Transverse colon (tissue), 3 donors: ENCODE data around the gene RNF4.
A peak's percentile ranks its signal among the peaks of the same experiment; 100 is the strongest.

Experiments
- CTCF ChIP-seq, 5 experiments: fragments of 200-600 bp in 3 of 5; fragments of 450-650 bp in 2 of 5; sonication (generic) in 3 of 5; IDR thresholded peaks; 1 replicate in 2 of 5; 2 replicates in 3 of 5; pipeline ENCODE4 v1.5.1; 2016 to 2017; ENCODE audit warnings: antibody characterized with exemption in 5 of 5, inconsistent platforms in 3 of 5, mild to moderate bottlenecking in 2 of 5, moderate library complexity in 1 of 5
- POLR2A ChIP-seq: fragments of 450-650 bp; IDR thresholded peaks from one replicate; pipeline ENCODE4 v1.6.1; 2016; ENCODE audit warnings: antibody characterized with exemption, mild to moderate bottlenecking, moderate library complexity

GRCh38 chr4:2535376-2536192 is 66.7 kb downstream of the RNF4 start:
- TF ChIP-seq CTCF (IDR thresholded peaks at IDR 0.05) (peak in 1 of 5 experiments; percentile 9), POLR2A (peak; percentile 72)
